ENCODE results near the gene RAI1. TPM values are rescaled to one million over a fixed set of nuclear protein-coding genes. Genes with fewer than 3 reads are reported as not detected.

RAI1 gene
- total and polyA plus RNA-seq, 2 of the 13 experiments (the other 11 are each of a cell fraction or from before 2014, with no cell fraction given): 3.4 to 5.2 TPM

GRCh38 chr17:17703140-17703919 lies 22.1 kb downstream of the RAI1 start (continued):
- TF ChIP-seq ZBTB44 (CRISPR knock-in tag; IDR thresholded peaks at IDR 0.05) (no peak), NR0B2 (CRISPR knock-in tag; IDR thresholded peaks at IDR 0.05) (no peak), ZNF446 (CRISPR knock-in tag; IDR thresholded peaks at IDR 0.05) (no peak), ZNF318 (CRISPR knock-in tag; IDR thresholded peaks at IDR 0.05) (no peak), ZNF253 (CRISPR knock-in tag; IDR thresholded peaks at IDR 0.05; ENCODE audit: borderline replicate concordance) (no peak), ZNF713 (CRISPR knock-in tag; IDR thresholded peaks at IDR 0.05) (0 out of 2 replicates have a peak, but pooled peaks have one; percentile 62), ZNF510 (CRISPR knock-in tag; IDR thresholded peaks at IDR 0.05; ENCODE audit: low read depth) (no peak), ZFP91 (CRISPR knock-in tag; IDR thresholded peaks at IDR 0.05; ENCODE audit: borderline replicate concordance) (peak; percentile 27; the same call in 1 of the 2 replicates), KLF16 (CRISPR knock-in tag; IDR thresholded peaks at IDR 0.05) (peak in 1 of 2 experiments; percentile 31; a peak in 1 of 4 replicates), NR1H2 (CRISPR knock-in tag; IDR thresholded peaks at IDR 0.05; ENCODE audit: borderline replicate concordance, low read depth) (no peak), GATAD2A (CRISPR knock-in tag; IDR thresholded peaks at IDR 0.05) (peak; percentile 26; the same call in 1 of the 2 replicates), IKZF5 (CRISPR knock-in tag; IDR thresholded peaks at IDR 0.05) (0 out of 2 replicates have a peak, but pooled peaks have one; percentile 22)

All from HepG2 (cell line).